HEK293 (cell line): ENCODE results near the gene CIZ1.

Experiments used
- CTCF ChIA-PET: fragments of 350-600 bp; formaldehyde crosslinking; extraction: SDS; loops from one replicate; lab custom pipeline; 2021; ENCODE audit warnings: antibody characterized with exemption; lab: Yijun Ruan, JAX
- POLR2A ChIA-PET: fragments of 300-600 bp; formaldehyde crosslinking; extraction: SDS; loops from one replicate; lab custom pipeline; 2020; ENCODE audit warnings: antibody characterized with exemption, inconsistent platforms; lab: Yijun Ruan, JAX
- H3K27ac ChIP-seq: fragments of 200-500 bp; sonication (Bioruptor generic); 2 replicates; pipeline ENCODE4 v1.5.1; 2014; ENCODE audit warnings: low read depth, low read length, control low read depth, inconsistent platforms; ENCODE audit errors: extremely low read depth
- H3K36me3 ChIP-seq, 2 experiments: fragments of 200-500 bp in 1 of 2; sonication (Bioruptor generic) in 1 of 2; 1 replicate in 1 of 2; 2 replicates in 1 of 2; pipeline ENCODE4 v1.5.1; 2014 to 2017; ENCODE audit warnings: inconsistent platforms in 2 of 2, low read length in 2 of 2; ENCODE audit not compliant: control insufficient read depth in 2 of 2, insufficient read depth in 1 of 2
- H3K4me1 ChIP-seq: fragments of 200-500 bp; sonication (Bioruptor generic); 2 replicates; pipeline ENCODE4 v1.5.1; 2014; ENCODE audit warnings: mild to moderate bottlenecking, low read length, inconsistent platforms; ENCODE audit not compliant: control insufficient read depth, insufficient read depth
- H3K4me3 ChIP-seq: 2 replicates; pipeline ENCODE4 v1.5.1; 2011; ENCODE audit warnings: low read depth, mild to moderate bottlenecking, control low read depth, low read length, moderate library complexity
- H3K9me3 ChIP-seq: fragments of 200-500 bp; sonication (Bioruptor generic); 2 replicates; pipeline ENCODE4 v1.5.1; 2014; ENCODE audit warnings: low read depth, low read length, inconsistent platforms; ENCODE audit not compliant: control insufficient read depth, insufficient read depth
- OSR2 ChIP-seq: fragments of 450-650 bp; formaldehyde crosslinking; IDR thresholded peaks from 2 replicates; pipeline ENCODE4 v1.5.1; 2016; ENCODE audit warnings: missing biosample characterization, missing genetic modification characterization
- SCRT1 ChIP-seq: fragments of 450-650 bp; formaldehyde crosslinking; IDR thresholded peaks from 2 replicates; pipeline ENCODE4 v1.5.1; 2016; ENCODE audit warnings: missing biosample characterization, missing genetic modification characterization, borderline replicate concordance
- SCRT2 ChIP-seq: fragments of 450-650 bp; formaldehyde crosslinking; IDR thresholded peaks from 2 replicates; pipeline ENCODE4 v1.5.1; 2016; ENCODE audit warnings: missing biosample characterization, missing genetic modification characterization
- SETDB1 ChIP-seq: IDR thresholded peaks from one replicate; pipeline ENCODE4 v1.6.1; 2017; ENCODE audit warnings: mild to moderate bottlenecking, low read length, moderate library complexity, mixed read lengths; ENCODE audit not compliant: insufficient read length
- ZBTB7A ChIP-seq: fragments of 450-650 bp; formaldehyde crosslinking; IDR thresholded peaks from 2 replicates; pipeline ENCODE4 v1.5.1; 2016; ENCODE audit warnings: low read depth, missing biosample characterization, missing genetic modification characterization
- ZIC2 ChIP-seq: fragments of 450-650 bp; formaldehyde crosslinking; IDR thresholded peaks from 2 replicates; pipeline ENCODE4 v1.5.1; 2016; ENCODE audit warnings: missing biosample characterization, missing genetic modification characterization
- ZNF146 ChIP-seq: fragments of 450-650 bp; formaldehyde crosslinking; IDR thresholded peaks from 2 replicates; pipeline ENCODE4 v1.5.1; 2016; ENCODE audit warnings: missing biosample characterization, missing genetic modification characterization
- ZNF202 ChIP-seq: fragments of 450-650 bp; formaldehyde crosslinking; IDR thresholded peaks from 2 replicates; pipeline ENCODE4 v1.5.1; 2016; ENCODE audit warnings: missing biosample characterization, missing genetic modification characterization, borderline replicate concordance
- ZNF211 ChIP-seq: fragments of 450-650 bp; formaldehyde crosslinking; IDR thresholded peaks from 2 replicates; pipeline ENCODE4 v1.5.1; 2016; ENCODE audit warnings: low read depth, missing biosample characterization, missing genetic modification characterization
- ZNF239 ChIP-seq: fragments of 450-650 bp; formaldehyde crosslinking; IDR thresholded peaks from 2 replicates; pipeline ENCODE4 v1.5.1; 2016; ENCODE audit warnings: missing biosample characterization, missing genetic modification characterization
- ZNF248 ChIP-seq: fragments of 450-650 bp; formaldehyde crosslinking; IDR thresholded peaks from 2 replicates; pipeline ENCODE4 v1.5.1; 2017; ENCODE audit warnings: missing biosample characterization, missing genetic modification characterization
- ZNF280C ChIP-seq: fragments of 450-650 bp; formaldehyde crosslinking; IDR thresholded peaks from 2 replicates; pipeline ENCODE4 v1.5.1; 2016; ENCODE audit warnings: missing biosample characterization, missing genetic modification characterization
- ZNF335 ChIP-seq: fragments of 450-650 bp; formaldehyde crosslinking; conservative IDR thresholded peaks from 2 replicates; pipeline ENCODE4 v1.5.1; 2016; ENCODE audit warnings: missing biosample characterization, missing genetic modification characterization
- ZNF366 ChIP-seq: fragments of 450-650 bp; formaldehyde crosslinking; conservative IDR thresholded peaks from 2 replicates; pipeline ENCODE4 v1.5.1; 2016; ENCODE audit warnings: missing biosample characterization, missing genetic modification characterization
- ZNF391 ChIP-seq: fragments of 450-650 bp; formaldehyde crosslinking; IDR thresholded peaks from 2 replicates; pipeline ENCODE4 v1.5.1; 2016; ENCODE audit warnings: low read depth, missing biosample characterization, missing genetic modification characterization, borderline replicate concordance
- ZNF473 ChIP-seq: fragments of 450-650 bp; formaldehyde crosslinking; IDR thresholded peaks from 2 replicates; pipeline ENCODE4 v1.5.1; 2017; ENCODE audit warnings: missing biosample characterization, missing genetic modification characterization
- ZNF549 ChIP-seq: fragments of 450-650 bp; IDR thresholded peaks from 2 replicates; pipeline ENCODE4 v1.5.1; 2018; ENCODE audit warnings: missing biosample characterization, missing genetic modification characterization, mild to moderate bottlenecking, inconsistent platforms, moderate library complexity
- ZNF561 ChIP-seq: fragments of 450-650 bp; IDR thresholded peaks from 2 replicates; pipeline ENCODE4 v1.5.1; 2018; ENCODE audit warnings: missing biosample characterization, missing genetic modification characterization, borderline replicate concordance
- ZNF585B ChIP-seq: fragments of 450-650 bp; formaldehyde crosslinking; IDR thresholded peaks from 2 replicates; pipeline ENCODE4 v1.5.1; 2016; ENCODE audit warnings: missing biosample characterization, missing genetic modification characterization
- ZXDB ChIP-seq: fragments of 450-650 bp; formaldehyde crosslinking; IDR thresholded peaks from 2 replicates; pipeline ENCODE4 v1.5.1; 2016; ENCODE audit warnings: missing biosample characterization, missing genetic modification characterization
- TF ChIP-seq, protein P1 (sequence below): fragments of 450-650 bp; formaldehyde crosslinking; IDR thresholded peaks from 2 replicates; pipeline ENCODE4 v1.5.1; 2016; ENCODE audit warnings: missing biosample characterization, missing genetic modification characterization

Gene CIZ1

DNA sequence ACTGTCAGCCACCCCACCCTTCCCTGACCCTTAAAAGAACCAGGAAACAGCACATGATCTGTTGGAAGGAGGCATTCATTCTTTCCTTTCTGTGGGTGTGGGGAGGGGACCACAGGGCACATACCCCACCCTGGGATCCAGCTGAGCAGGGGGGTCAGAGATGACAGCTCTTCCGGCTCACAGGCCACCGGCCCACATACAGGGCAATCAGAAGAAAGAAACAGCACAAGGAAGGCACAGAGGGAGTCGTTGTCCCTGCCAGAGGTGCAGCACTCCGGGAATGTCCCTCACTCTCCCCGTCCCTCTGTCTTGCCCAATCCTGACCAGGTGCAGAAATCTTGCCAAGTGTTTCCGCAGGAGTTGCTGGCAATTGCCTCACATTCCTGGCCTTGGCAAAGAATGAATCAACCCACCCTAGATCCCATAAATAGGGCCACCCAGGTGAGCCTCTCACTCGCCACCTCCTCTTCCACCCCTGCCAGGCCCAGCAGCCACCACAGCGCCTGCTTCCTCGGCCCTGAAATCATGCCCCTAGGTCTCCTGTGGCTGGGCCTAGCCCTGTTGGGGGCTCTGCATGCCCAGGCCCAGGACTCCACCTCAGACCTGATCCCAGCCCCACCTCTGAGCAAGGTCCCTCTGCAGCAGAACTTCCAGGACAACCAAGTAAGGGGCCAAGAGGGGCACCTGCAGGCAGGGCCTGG, 42.2 kb downstream of the CIZ1 start, which contains the start of gene LCN2:
Gene LCN2 (plus strand): TSS at position 453 of the 701 bp plus-strand sequence. CDS start 73 bp downstream, at position 526.
- no peak within 1 kb of the TSS for H3K27ac ChIP-seq
- POLR2A ChIA-PET, result no interaction called here
- H3K9me3 ChIP-seq, result no peaks in the 10 kb centered on the region
- TF ChIP-seq ZBTB7A (tag by site-specific recombination) (no peak), ZNF585B (no peak), ZXDB (no peak), ZIC2 (tag by site-specific recombination) (peak; percentile 84)
- TF ChIP-seq, all 188 proteins: peak for 1
- Histone ChIP-seq H3K4me1 (no peaks in the 10 kb centered on the region), H3K4me3 (no peak within 1 kb of the TSS), H3K36me3 (no peaks in the 10 kb centered on the region)
- CTCF ChIA-PET, result interaction anchor here (0.5 to 0.7 kb wide), 2 partner anchors 9 to 1847 kb away, joined by 4 to 5 read pairs; no protein-coding TSS in a partner anchor

- Histone ChIP-seq H3K4me3 (no peak overlapping the region), H3K4me1 (no peaks in the 10 kb centered on the region), H3K36me3 (no peaks in the 10 kb centered on the region), H3K9me3 (no peaks in the 10 kb centered on the region), H3K27ac (no peak overlapping the region)
- ChIA-PET CTCF (interaction anchor here (0.5 to 0.7 kb wide), 2 partner anchors 10 to 1846 kb away, joined by 4 to 5 read pairs; no protein-coding TSS in a partner anchor), POLR2A (no interaction called here)
- TF ChIP-seq ZNF366 (tag by site-specific recombination), result no peak
- TF ChIP-seq ZNF211 (tag by site-specific recombination), result no peak
- TF ChIP-seq ZNF146 (tag by site-specific recombination), result no peak
- TF ChIP-seq ZNF202 (tag by site-specific recombination), result no peak
- TF ChIP-seq ZNF561 (tag by site-specific recombination), result no peak
- TF ChIP-seq ZNF248 (tag by site-specific recombination), result no peak
- TF ChIP-seq, protein P1, sequence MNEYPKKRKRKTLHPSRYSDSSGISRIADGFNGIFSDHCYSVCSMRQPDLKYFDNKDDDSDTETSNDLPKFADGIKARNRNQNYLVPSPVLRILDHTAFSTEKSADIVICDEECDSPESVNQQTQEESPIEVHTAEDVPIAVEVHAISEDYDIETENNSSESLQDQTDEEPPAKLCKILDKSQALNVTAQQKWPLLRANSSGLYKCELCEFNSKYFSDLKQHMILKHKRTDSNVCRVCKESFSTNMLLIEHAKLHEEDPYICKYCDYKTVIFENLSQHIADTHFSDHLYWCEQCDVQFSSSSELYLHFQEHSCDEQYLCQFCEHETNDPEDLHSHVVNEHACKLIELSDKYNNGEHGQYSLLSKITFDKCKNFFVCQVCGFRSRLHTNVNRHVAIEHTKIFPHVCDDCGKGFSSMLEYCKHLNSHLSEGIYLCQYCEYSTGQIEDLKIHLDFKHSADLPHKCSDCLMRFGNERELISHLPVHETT (tag by site-specific recombination), result no peak
- TF ChIP-seq SCRT2 (tag by site-specific recombination), result peak; percentile 86
- TF ChIP-seq ZNF335, result no peak
- TF ChIP-seq ZNF239 (tag by site-specific recombination), result no peak
- no peak for TF ChIP-seq ZNF280C
- TF ChIP-seq SCRT1, result peak; percentile 63; the same call in 1 of the 2 replicates
- TF ChIP-seq ZNF549 (tag by site-specific recombination), result no peak
- no peak for TF ChIP-seq ZNF473
- no peak for TF ChIP-seq SETDB1
- no peak for TF ChIP-seq OSR2 (tag by site-specific recombination)
- TF ChIP-seq ZNF391 (tag by site-specific recombination), result no peak
Measured at GRCh38 chr9:128148509-128149000, 42.8 kb downstream of the CIZ1 start.
